ENCODE measurements around the gene PPM1E. TPM values are rescaled to one million over a fixed set of nuclear protein-coding genes. Genes with fewer than 3 reads are reported as not detected.

Gene PPM1E
- total and polyA plus RNA-seq, 2 experiments from 2014 or later = not detected

DNA sequence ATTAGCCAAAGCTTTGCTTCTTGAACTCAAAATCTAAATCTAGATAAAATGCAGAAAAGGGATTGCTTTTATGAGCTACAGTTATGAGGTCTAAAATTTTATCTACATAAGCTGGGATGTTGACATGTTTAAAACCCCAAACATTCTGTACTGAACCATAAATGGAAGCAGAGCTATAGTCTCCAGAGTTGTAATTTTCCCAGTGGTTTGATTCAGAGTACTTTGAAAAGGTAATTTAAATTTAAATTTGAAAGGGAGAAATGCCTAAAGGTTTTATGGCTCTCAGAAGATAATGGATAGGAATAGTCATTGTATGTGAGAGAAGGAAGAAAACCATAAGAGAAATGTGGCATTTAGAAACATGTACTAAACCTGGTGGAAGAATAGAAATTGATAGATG, 163.2 kb downstream of the PPM1E start:
- H3K9ac ChIP-seq = no peak overlapping the region
- in situ Hi-C loops (cut with MboI) = no loop called here
- H3K79me2 ChIP-seq (ENCODE audit: insufficient read depth) = no peaks in the 10 kb centered on the region
- H3K9me3 ChIP-seq (ENCODE audit: low read depth) = no peaks in the 10 kb centered on the region
- DNase-seq = no peak
- no peaks in the 10 kb centered on the region for H3K4me1 ChIP-seq (ENCODE audit: insufficient read depth)
- H3K27ac ChIP-seq = no peak overlapping the region
- no peak overlapping the region for H3K4me2 ChIP-seq (ENCODE audit: unreplicated experiment)
- no peaks in the 10 kb centered on the region for H4K20me1 ChIP-seq (ENCODE audit: insufficient read depth)
- H3K36me3 ChIP-seq (ENCODE audit: low read depth) = no peaks in the 10 kb centered on the region
- H2AFZ ChIP-seq = no peak overlapping the region
- TF ChIP-seq EZH2 (IDR thresholded peaks at IDR 0.05; ENCODE audit: insufficient read depth, poor library complexity, severe bottlenecking) = no peak
- no peaks in the 10 kb centered on the region for H3F3A ChIP-seq (ENCODE audit: insufficient read depth)
- H3K4me3 ChIP-seq = no peak overlapping the region
- no peaks in the 10 kb centered on the region; the same call in 1 of the 2 replicates for H3K27me3 ChIP-seq (replicated peaks; ENCODE audit: insufficient read depth)
- no peaks in the 10 kb centered on the region for H3K9me2 ChIP-seq (ENCODE audit: insufficient read depth)

DNA sequence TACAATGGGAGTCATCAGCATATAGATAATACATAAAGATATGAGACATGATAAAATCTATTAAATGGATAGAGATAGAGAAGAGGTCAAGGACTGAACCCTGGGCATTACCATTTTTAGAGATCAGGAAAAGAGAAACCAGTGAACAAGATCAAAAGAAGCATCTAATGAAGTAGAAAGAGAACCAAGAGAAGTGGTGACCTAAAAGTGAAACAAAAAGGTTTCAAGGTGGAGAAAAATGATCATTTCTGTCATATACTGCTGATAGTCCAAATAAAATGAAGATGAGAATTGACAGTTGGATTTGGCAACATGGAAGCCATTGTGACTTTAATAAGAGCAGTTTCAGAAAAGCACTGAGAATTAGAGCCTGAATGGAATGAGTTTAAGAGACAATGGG, 165.1 kb downstream of the PPM1E start:
- no peak for TF ChIP-seq EZH2phosphoT487 (IDR thresholded peaks at IDR 0.05; ENCODE audit: insufficient read depth, low read depth)
- Histone ChIP-seq H4K20me1 (ENCODE audit: insufficient read depth) (no peaks in the 10 kb centered on the region), H3K4me3 (no peak overlapping the region), H3K79me2 (ENCODE audit: insufficient read depth) (no peaks in the 10 kb centered on the region), H3K9me2 (ENCODE audit: insufficient read depth) (no peaks in the 10 kb centered on the region), H3K4me2 (ENCODE audit: unreplicated experiment) (no peak overlapping the region), H3F3A (ENCODE audit: insufficient read depth) (no peaks in the 10 kb centered on the region), H3K4me1 (ENCODE audit: insufficient read depth) (no peaks in the 10 kb centered on the region), H3K36me3 (ENCODE audit: low read depth) (no peaks in the 10 kb centered on the region), H3K9me3 (ENCODE audit: low read depth) (no peaks in the 10 kb centered on the region), H3K27me3 (replicated peaks; ENCODE audit: insufficient read depth) (no peaks in the 10 kb centered on the region; the same call in 1 of the 2 replicates), H3K9ac (no peak overlapping the region), H2AFZ (no peak overlapping the region), H3K27ac (no peak overlapping the region)
- DNase-seq = no peak
- in situ Hi-C loops (cut with MboI) = no loop called here

DNA sequence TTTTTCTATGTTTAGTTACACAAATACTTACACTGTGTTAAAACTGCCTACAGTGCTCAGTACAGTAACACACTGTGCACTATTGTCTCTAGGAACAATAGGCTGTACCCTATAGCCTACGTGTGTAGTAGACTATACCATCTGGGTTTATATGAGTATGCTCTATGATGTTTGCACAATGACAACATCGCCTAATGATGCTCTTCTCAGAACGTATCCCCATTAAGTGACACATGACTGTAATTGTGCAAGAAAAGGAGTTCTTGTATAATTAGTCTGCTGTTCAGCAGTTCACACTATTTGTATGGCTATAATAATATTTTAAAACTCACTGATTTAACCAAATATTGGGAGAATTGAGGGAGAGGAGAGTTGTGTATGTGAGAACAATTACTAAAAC, 177.3 kb downstream of the PPM1E start:
- DNase-seq = no peak
- Histone ChIP-seq H3K79me2 (ENCODE audit: insufficient read depth) (no peaks in the 10 kb centered on the region), H3K9me3 (ENCODE audit: low read depth) (no peaks in the 10 kb centered on the region), H2AFZ (no peak overlapping the region), H3K4me1 (ENCODE audit: insufficient read depth) (no peaks in the 10 kb centered on the region), H3K4me2 (ENCODE audit: unreplicated experiment) (no peak overlapping the region), H4K20me1 (ENCODE audit: insufficient read depth) (no peaks in the 10 kb centered on the region), H3K9me2 (ENCODE audit: insufficient read depth) (no peaks in the 10 kb centered on the region), H3K27ac (no peak overlapping the region), H3F3A (ENCODE audit: insufficient read depth) (no peaks in the 10 kb centered on the region), H3K4me3 (no peak overlapping the region), H3K27me3 (replicated peaks; ENCODE audit: insufficient read depth) (no peaks in the 10 kb centered on the region), H3K9ac (no peak overlapping the region), H3K36me3 (ENCODE audit: low read depth) (no peaks in the 10 kb centered on the region)
- in situ Hi-C loops (cut with MboI) = no loop called here
- WGBS, 2 experiments (ENCODE audit: low coverage in 1 of 2, low lambda C conversion rate in 2 of 2, missing lambda C conversion rate in 2 of 2) = 48% methylated on average over 3 of the region's 3 CpGs
- no peak for TF ChIP-seq EZH2 (IDR thresholded peaks at IDR 0.05; ENCODE audit: insufficient read depth, poor library complexity, severe bottlenecking)
- no peak for TF ChIP-seq EZH2phosphoT487 (IDR thresholded peaks at IDR 0.05; ENCODE audit: insufficient read depth, low read depth)

DNA sequence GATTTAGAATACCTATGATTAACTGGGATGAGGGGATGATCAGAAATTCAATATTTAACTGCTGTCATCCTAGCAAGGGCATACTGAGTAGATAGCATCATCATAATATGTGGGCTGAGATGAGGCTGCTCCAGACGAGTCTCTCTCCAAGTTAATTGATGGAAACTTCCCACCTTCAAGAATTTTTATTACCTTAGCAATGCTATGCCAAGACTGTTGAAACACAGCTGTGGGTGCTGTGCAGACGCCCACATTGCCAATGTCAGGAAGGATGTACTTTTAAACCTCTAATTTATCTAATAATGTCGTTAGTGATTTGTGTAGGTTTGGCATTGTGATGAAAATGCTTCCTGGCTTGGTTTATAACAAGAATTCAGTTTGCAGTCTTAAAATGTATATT, 180.6 kb downstream of the PPM1E start:
- DNase-seq = no peak
- WGBS, 2 experiments (ENCODE audit: low coverage in 1 of 2, low lambda C conversion rate in 2 of 2, missing lambda C conversion rate in 2 of 2) = 24 to 36% methylated on average over 3 of the region's 3 CpGs
- no peaks in the 10 kb centered on the region for H3K9me2 ChIP-seq (ENCODE audit: insufficient read depth)
- H3K9ac ChIP-seq = no peak overlapping the region
- no peak overlapping the region for H3K27ac ChIP-seq
- in situ Hi-C loops (cut with MboI) = no loop called here
- no peak overlapping the region for H3K4me3 ChIP-seq
- H2AFZ ChIP-seq = no peak overlapping the region
- H3K4me1 ChIP-seq (ENCODE audit: insufficient read depth) = no peaks in the 10 kb centered on the region
- 0 out of 2 replicates have a peak, but pooled peaks cover 4% of the 10 kb centered on the region for H3K27me3 ChIP-seq (replicated peaks; ENCODE audit: insufficient read depth)
- no peaks in the 10 kb centered on the region for H4K20me1 ChIP-seq (ENCODE audit: insufficient read depth)
- H3K36me3 ChIP-seq (ENCODE audit: low read depth) = no peaks in the 10 kb centered on the region
- H3K9me3 ChIP-seq (ENCODE audit: low read depth) = no peaks in the 10 kb centered on the region
- no peaks in the 10 kb centered on the region for H3F3A ChIP-seq (ENCODE audit: insufficient read depth)
- H3K4me2 ChIP-seq (ENCODE audit: unreplicated experiment) = no peak overlapping the region
- no peak for TF ChIP-seq EZH2 (IDR thresholded peaks at IDR 0.05; ENCODE audit: insufficient read depth, poor library complexity, severe bottlenecking)
- TF ChIP-seq EZH2phosphoT487 (IDR thresholded peaks at IDR 0.05; ENCODE audit: insufficient read depth, low read depth) = no peak
- H3K79me2 ChIP-seq (ENCODE audit: insufficient read depth) = no peaks in the 10 kb centered on the region

DNA sequence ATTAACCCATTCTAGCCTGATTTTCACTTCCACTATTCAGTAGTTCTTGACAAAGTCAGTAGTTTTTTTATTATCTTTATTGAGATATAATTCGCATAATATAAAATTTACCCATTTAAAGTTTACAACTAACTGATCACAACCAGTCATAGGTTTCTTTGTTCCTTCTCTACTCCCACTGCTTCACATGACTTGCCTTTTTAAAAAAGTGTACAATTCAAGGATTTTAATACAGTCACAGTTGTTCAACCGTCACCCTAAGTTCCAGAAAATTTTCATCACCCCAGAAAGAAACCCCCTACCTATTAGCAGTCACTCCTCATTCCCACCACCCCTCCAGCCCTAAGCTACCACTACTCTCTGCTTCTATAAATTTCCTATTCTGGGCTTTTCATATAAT, 188.5 kb downstream of the PPM1E start:
- no peaks in the 10 kb centered on the region for H3K9me3 ChIP-seq (ENCODE audit: low read depth)
- no peak overlapping the region for H3K4me2 ChIP-seq (ENCODE audit: unreplicated experiment)
- H3K27me3 ChIP-seq (replicated peaks; ENCODE audit: insufficient read depth) = 0 out of 2 replicates have a peak, but pooled peaks cover 4% of the 10 kb centered on the region
- no peaks in the 10 kb centered on the region for H3K9me2 ChIP-seq (ENCODE audit: insufficient read depth)
- no peaks in the 10 kb centered on the region for H3K36me3 ChIP-seq (ENCODE audit: low read depth)
- no peaks in the 10 kb centered on the region for H3F3A ChIP-seq (ENCODE audit: insufficient read depth)
- no peak overlapping the region for H3K9ac ChIP-seq
- no peaks in the 10 kb centered on the region for H3K4me1 ChIP-seq (ENCODE audit: insufficient read depth)
- no peak overlapping the region for H3K4me3 ChIP-seq
- WGBS, 2 experiments (ENCODE audit: low coverage in 1 of 2, low lambda C conversion rate in 2 of 2, missing lambda C conversion rate in 2 of 2) = 67 to 74% methylated on average over 2 of the region's 2 CpGs
- in situ Hi-C loops (cut with MboI) = no loop called here
- H3K79me2 ChIP-seq (ENCODE audit: insufficient read depth) = no peaks in the 10 kb centered on the region
- no peaks in the 10 kb centered on the region for H4K20me1 ChIP-seq (ENCODE audit: insufficient read depth)
- no peak for TF ChIP-seq EZH2 (IDR thresholded peaks at IDR 0.05; ENCODE audit: insufficient read depth, poor library complexity, severe bottlenecking)
- TF ChIP-seq EZH2phosphoT487 (IDR thresholded peaks at IDR 0.05; ENCODE audit: insufficient read depth, low read depth) = no peak
- no peak overlapping the region for H2AFZ ChIP-seq
- no peak overlapping the region for H3K27ac ChIP-seq
- no peak for DNase-seq
